Parathyroid adenoma (tissue), 2 donors: ENCODE data around the gene ZNF23.

Experiments used
- H2AFZ ChIP-seq: fragments of 300-600 bp; sonication (generic); one replicate; pipeline ENCODE4 v1.7.0; 2017; ENCODE audit warnings: antibody characterized with exemption, mild to moderate bottlenecking
- H3K27ac ChIP-seq: fragments of 300-600 bp; sonication (generic); one replicate; pipeline ENCODE4 v1.7.0; 2017
- H3K27me3 ChIP-seq: fragments of 300-600 bp; sonication (generic); one replicate; pipeline ENCODE4 v1.7.0; 2017; ENCODE audit warnings: low read length; ENCODE audit not compliant: control insufficient read depth, insufficient read depth
- H3K36me3 ChIP-seq: fragments of 300-600 bp; sonication (generic); one replicate; pipeline ENCODE4 v1.7.0; 2017; ENCODE audit warnings: low read length; ENCODE audit not compliant: control insufficient read depth, insufficient read depth
- H3K4me1 ChIP-seq: fragments of 300-600 bp; sonication (generic); one replicate; pipeline ENCODE4 v1.7.0; 2017; ENCODE audit warnings: control low read depth
- H3K4me2 ChIP-seq: fragments of 300-600 bp; sonication (generic); one replicate; pipeline ENCODE4 v1.7.0; 2017; ENCODE audit warnings: low read length
- H3K4me3 ChIP-seq: fragments of 300-600 bp; sonication (generic); one replicate; pipeline ENCODE4 v1.7.0; 2017; ENCODE audit warnings: low read depth, low read length
- H3K79me2 ChIP-seq: fragments of 300-600 bp; sonication (generic); one replicate; pipeline ENCODE4 v1.7.0; 2017; ENCODE audit warnings: control low read depth
- H3K9ac ChIP-seq: fragments of 300-600 bp; sonication (generic); one replicate; pipeline ENCODE4 v1.7.0; 2017; ENCODE audit warnings: mild to moderate bottlenecking
- H3K9me3 ChIP-seq: fragments of 300-600 bp; sonication (generic); one replicate; pipeline ENCODE4 v1.7.0; 2017; ENCODE audit warnings: low read length; ENCODE audit not compliant: control insufficient read depth
- CTCF ChIP-seq: fragments of 300-600 bp; sonication (generic); IDR thresholded peaks from one replicate; pipeline ENCODE4 v1.7.0; 2017; ENCODE audit warnings: antibody characterized with exemption, mild to moderate bottlenecking
- donor health status: primary hyperparathyroidism.

Gene ZNF23

GRCh38 chr16:71441348-71442050 is 20.5 kb downstream of the ZNF23 start:
- Histone ChIP-seq H3K36me3 (no peaks in the 10 kb centered on the region), H3K9me3 (no peaks in the 10 kb centered on the region), H3K4me2 (no peak overlapping the region), H2AFZ (no peak overlapping the region), H3K27me3 (no peaks in the 10 kb centered on the region), H3K27ac (no peak overlapping the region), H3K79me2 (no peaks in the 10 kb centered on the region), H3K4me1 (no peaks in the 10 kb centered on the region), H3K9ac (no peak overlapping the region), H3K4me3 (no peak overlapping the region)
- no peak for TF ChIP-seq CTCF

GRCh38 chr16:71440669-71441347 is 21.2 kb downstream of the ZNF23 start:
- Histone ChIP-seq H3K4me1 (no peaks in the 10 kb centered on the region), H3K27me3 (no peaks in the 10 kb centered on the region), H3K27ac (no peak overlapping the region), H3K79me2 (no peaks in the 10 kb centered on the region), H3K9me3 (no peaks in the 10 kb centered on the region), H2AFZ (no peak overlapping the region), H3K36me3 (no peaks in the 10 kb centered on the region), H3K9ac (no peak overlapping the region), H3K4me2 (no peak overlapping the region), H3K4me3 (no peak overlapping the region)
- peak; percentile 46 for TF ChIP-seq CTCF

GRCh38 chr16:71439523-71439922 is 22.5 kb downstream of the ZNF23 start:
- Histone ChIP-seq H3K27me3 (no peaks in the 10 kb centered on the region), H3K9ac (no peak overlapping the region), H3K4me1 (no peaks in the 10 kb centered on the region), H3K4me2 (no peak overlapping the region), H3K4me3 (no peak overlapping the region), H2AFZ (peak overlapping the region; percentile 30), H3K36me3 (no peaks in the 10 kb centered on the region), H3K27ac (no peak overlapping the region), H3K79me2 (no peaks in the 10 kb centered on the region), H3K9me3 (no peaks in the 10 kb centered on the region)
- no peak for TF ChIP-seq CTCF

- Histone ChIP-seq H3K79me2 (no peaks in the 10 kb centered on the region), H3K4me3 (no peak overlapping the region), H3K9me3 (no peaks in the 10 kb centered on the region), H3K27me3 (no peaks in the 10 kb centered on the region), H2AFZ (no peak overlapping the region), H3K27ac (no peak overlapping the region), H3K36me3 (no peaks in the 10 kb centered on the region), H3K4me2 (no peak overlapping the region), H3K4me1 (peaks cover 6% of the 10 kb centered on the region), H3K9ac (no peak overlapping the region)
- TF ChIP-seq CTCF: no peak
Observed at GRCh38 chr16:71436473-71436872, 25.6 kb downstream of the ZNF23 start.
